ENCODE data around the gene SPACA7.

Gene SPACA7

GRCh38 chr13:112376050-112376681, at the start of gene SPACA7:
Gene SPACA7, plus strand, starts transcription at chr13:112376355. Its CDS starts 31 bp downstream, at chr13:112376386.
- no peak for DNase-seq (ENCODE audit: low read depth)

GRCh38 chr13:112326821-112327370, 49.3 kb upstream of the SPACA7 start:
- no peak for DNase-seq (ENCODE audit: low read depth)
- no peak for TF ChIP-seq CTCF (IDR thresholded peaks at IDR 0.05; ENCODE audit: control insufficient read depth, extremely low read depth, insufficient read depth)
- H3K4me3 ChIP-seq (ENCODE audit: low read depth, low read length), result no peak overlapping the region

More at GRCh38 chr13:112376050-112376681, at the start of gene SPACA7:
- no peak within 1 kb of the TSS for H3K4me3 ChIP-seq (ENCODE audit: low read depth, low read length)
- no peak for TF ChIP-seq CTCF (IDR thresholded peaks at IDR 0.05; ENCODE audit: control insufficient read depth, extremely low read depth, insufficient read depth)

GRCh38 chr13:112328936-112329335, 47.2 kb upstream of the SPACA7 start:
- no peak for DNase-seq (ENCODE audit: low read depth)
- H3K4me3 ChIP-seq (ENCODE audit: low read depth, low read length), result no peak overlapping the region
- TF ChIP-seq CTCF (IDR thresholded peaks at IDR 0.05; ENCODE audit: control insufficient read depth, extremely low read depth, insufficient read depth), result no peak

GRCh38 chr13:112329376-112329775, 46.8 kb upstream of the SPACA7 start:
- H3K4me3 ChIP-seq (ENCODE audit: low read depth, low read length), result no peak overlapping the region
- TF ChIP-seq CTCF (IDR thresholded peaks at IDR 0.05; ENCODE audit: control insufficient read depth, extremely low read depth, insufficient read depth), result no peak
- DNase-seq (ENCODE audit: low read depth), result no peak

GRCh38 chr13:112330066-112330465, 46.1 kb upstream of the SPACA7 start:
- TF ChIP-seq CTCF (IDR thresholded peaks at IDR 0.05; ENCODE audit: control insufficient read depth, extremely low read depth, insufficient read depth), result no peak
- H3K4me3 ChIP-seq (ENCODE audit: low read depth, low read length), result no peak overlapping the region
- no peak for DNase-seq (ENCODE audit: low read depth)

GRCh38 chr13:112330479-112331381, 45.4 kb upstream of the SPACA7 start:
- TF ChIP-seq CTCF (IDR thresholded peaks at IDR 0.05; ENCODE audit: control insufficient read depth, extremely low read depth, insufficient read depth), result no peak
- no peak overlapping the region for H3K4me3 ChIP-seq (ENCODE audit: low read depth, low read length)
- no peak for DNase-seq (ENCODE audit: low read depth)

All from LNCaP clone FGC (cell line).